Neural crest cell (in vitro differentiated cells): ENCODE results near the gene FHDC1. TPM values are rescaled to one million over a fixed set of nuclear protein-coding genes. Genes with fewer than 3 reads are reported as not detected.
"Not testable (repeated sequence)": the region's sequence is repeated elsewhere in the genome, so short reads cannot be mapped to it uniquely, and the experiment has no call there.

Experiments used
- DNase-seq: peaks from one replicate; pipeline ENCODE4 v3.0.0; 2021; ENCODE audit warnings: low read depth, mixed read lengths, low spot score
- H3K27ac Mint-ChIP-seq: one replicate; pipeline ENCODE4 v1.8.0; 2021; ENCODE audit warnings: mild to moderate bottlenecking, mixed read lengths; ENCODE audit not compliant: unreplicated experiment
- H3K27me3 Mint-ChIP-seq: 2 replicates; pipeline ENCODE4 v1.8.0; 2021; ENCODE audit warnings: low read depth, mild to moderate bottlenecking, mixed read lengths
- H3K36me3 Mint-ChIP-seq: 2 replicates; pipeline ENCODE4 v1.8.0; 2021; ENCODE audit warnings: low read depth, mild to moderate bottlenecking, mixed read lengths
- H3K4me1 Mint-ChIP-seq: 2 replicates; pipeline ENCODE4 v1.8.0; 2021; ENCODE audit warnings: mixed read lengths
- H3K4me3 Mint-ChIP-seq: one replicate; pipeline ENCODE4 v1.8.0; 2021; ENCODE audit warnings: mild to moderate bottlenecking, mixed read lengths
- H3K9me3 Mint-ChIP-seq: 2 replicates; pipeline ENCODE4 v1.8.0; 2021; ENCODE audit warnings: mixed read lengths
- CTCF ChIP-seq: fragments of 200-600 bp; sonication (generic); conservative IDR thresholded peaks from 2 replicates; pipeline ENCODE4 v1.5.0; 2021; ENCODE audit warnings: antibody characterized with exemption, mild to moderate bottlenecking
- total RNA-seq: library from RNA; stranded (reverse); gene quantifications from 2 replicates; pipeline ENCODE4 v1.2.1, GENCODE V29; 2021

The FHDC1 gene
- total RNA-seq, 1 donor from 2014 or later, result 52.0 TPM

DNA sequence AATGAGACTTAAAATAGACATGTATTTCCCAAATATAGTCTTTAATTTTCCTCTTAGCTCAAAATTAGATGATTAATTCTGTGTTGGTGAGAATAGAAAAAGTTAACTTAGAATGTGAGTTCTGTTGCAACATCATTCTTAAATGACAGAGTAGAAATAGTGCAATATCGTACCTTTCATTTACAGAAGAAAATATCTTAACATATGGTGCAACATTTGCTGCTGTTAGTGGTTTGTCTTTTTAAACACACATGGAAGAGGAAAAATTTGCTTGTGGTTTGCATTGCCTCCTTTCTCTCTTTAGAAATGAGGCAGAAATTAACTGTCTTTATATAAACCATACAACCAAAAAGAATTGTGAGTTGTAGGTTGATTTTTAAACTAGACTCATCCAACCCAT, 39.3 kb upstream of the FHDC1 start:
- H3K9me3 Mint-ChIP-seq, result no peaks in the 10 kb centered on the region
- no peak for DNase-seq
- no peak for TF ChIP-seq CTCF
- no peak overlapping the region for H3K27ac Mint-ChIP-seq
- H3K36me3 Mint-ChIP-seq, result peaks cover 18% of the 10 kb centered on the region
- no peaks in the 10 kb centered on the region for H3K27me3 Mint-ChIP-seq
- no peak overlapping the region for H3K4me3 Mint-ChIP-seq
- peaks cover 30% of the 10 kb centered on the region for H3K4me1 Mint-ChIP-seq

DNA sequence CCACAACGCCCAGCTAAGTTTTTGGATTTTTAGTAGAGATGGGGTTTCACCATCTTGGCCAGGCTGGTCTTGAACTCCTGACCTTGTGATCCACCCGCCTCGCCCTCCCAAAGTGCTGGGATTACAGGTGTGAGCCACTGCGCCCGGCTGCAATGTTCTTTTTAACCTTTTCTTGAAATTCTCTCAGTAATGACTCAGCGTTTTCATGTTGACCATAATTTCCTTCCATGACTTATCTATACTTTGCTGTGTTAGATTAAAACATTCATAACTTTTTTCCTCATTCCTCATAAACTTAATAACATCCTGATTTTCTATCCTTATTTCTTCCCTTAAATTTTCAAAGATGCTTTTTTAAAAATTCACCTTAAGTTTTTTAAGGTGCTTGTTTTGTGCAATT, 38.0 kb upstream of the FHDC1 start:
- Mint-ChIP-seq H3K4me1 (peaks cover 21% of the 10 kb centered on the region), H3K27ac (peak overlapping the region; percentile 63)
- not testable (repeated sequence) for H3K9me3 Mint-ChIP-seq, DNase-seq, H3K36me3 Mint-ChIP-seq, H3K27me3 Mint-ChIP-seq, H3K4me3 Mint-ChIP-seq

GRCh38 chr4:152898606-152899005, 37.5 kb upstream of the FHDC1 start:
- no peaks in the 10 kb centered on the region for H3K27me3 Mint-ChIP-seq
- H3K27ac Mint-ChIP-seq, result no peak overlapping the region
- H3K36me3 Mint-ChIP-seq, result peaks cover 9% of the 10 kb centered on the region

GRCh38 chr4:152900395-152900794, 35.7 kb upstream of the FHDC1 start:
- Mint-ChIP-seq H3K4me3 (no peak overlapping the region), H3K27me3 (no peaks in the 10 kb centered on the region), H3K27ac (peak overlapping the region; percentile 13), H3K4me1 (peaks cover 32% of the 10 kb centered on the region), H3K36me3 (peaks cover 10% of the 10 kb centered on the region), H3K9me3 (no peaks in the 10 kb centered on the region)
- no peak for DNase-seq
- TF ChIP-seq CTCF, result no peak

More at GRCh38 chr4:152898606-152899005, 37.5 kb upstream of the FHDC1 start:
- peaks cover 21% of the 10 kb centered on the region for H3K4me1 Mint-ChIP-seq
- no peaks in the 10 kb centered on the region for H3K9me3 Mint-ChIP-seq
- no peak overlapping the region for H3K4me3 Mint-ChIP-seq
- TF ChIP-seq CTCF, result no peak
- DNase-seq, result no peak

DNA sequence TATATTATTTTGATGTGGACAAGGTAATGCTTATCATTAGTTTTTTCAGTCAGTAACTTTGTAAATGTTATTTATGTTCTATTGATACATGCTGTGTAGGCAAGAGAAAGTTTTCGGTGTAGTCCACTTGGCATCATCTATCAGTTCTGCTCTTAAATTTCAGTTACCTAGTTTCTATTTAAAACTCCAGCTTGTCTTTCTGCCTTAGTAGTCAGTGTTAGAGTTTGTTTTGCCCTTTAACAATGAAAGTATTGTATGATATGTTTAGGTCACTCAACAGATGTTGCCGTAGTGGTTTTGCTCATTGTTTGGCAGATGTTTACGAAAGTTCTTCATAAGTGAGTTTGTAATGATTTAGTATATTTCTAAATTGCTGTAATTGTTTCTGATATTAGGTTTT, 34.9 kb upstream of the FHDC1 start:
- TF ChIP-seq CTCF, result no peak
- peak overlapping the region; percentile 56 for H3K4me3 Mint-ChIP-seq
- H3K27me3 Mint-ChIP-seq, result no peaks in the 10 kb centered on the region
- no peaks in the 10 kb centered on the region for H3K9me3 Mint-ChIP-seq
- no peak for DNase-seq
- peaks cover 34% of the 10 kb centered on the region for H3K4me1 Mint-ChIP-seq
- peaks cover 8% of the 10 kb centered on the region for H3K36me3 Mint-ChIP-seq
- H3K27ac Mint-ChIP-seq, result no peak overlapping the region

DNA sequence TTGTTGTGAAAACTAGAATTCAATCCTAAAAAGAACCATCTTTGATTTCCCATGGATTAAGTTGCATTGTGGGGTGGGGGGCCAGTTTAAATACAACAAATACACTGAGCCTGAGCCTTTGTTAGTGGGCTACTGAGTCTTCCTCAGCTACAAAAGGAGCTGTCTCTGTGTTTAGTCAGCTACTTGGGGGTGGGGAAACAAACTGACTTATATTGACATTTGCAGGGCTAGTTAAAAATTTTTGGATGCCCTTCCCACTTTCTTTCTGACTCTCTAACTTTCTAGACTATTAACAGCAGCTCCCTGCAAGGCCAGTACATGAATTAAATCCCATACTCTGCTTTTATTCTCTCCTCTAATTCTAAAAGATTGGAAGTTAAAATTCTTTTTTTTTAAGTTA, 32.5 kb upstream of the FHDC1 start:
- no peaks in the 10 kb centered on the region for H3K27me3 Mint-ChIP-seq
- DNase-seq, result no peak
- TF ChIP-seq CTCF, result no peak
- H3K9me3 Mint-ChIP-seq, result no peaks in the 10 kb centered on the region
- no peak overlapping the region for H3K4me3 Mint-ChIP-seq
- H3K36me3 Mint-ChIP-seq, result peaks cover 20% of the 10 kb centered on the region
- H3K4me1 Mint-ChIP-seq, result peaks cover 46% of the 10 kb centered on the region
- no peak overlapping the region for H3K27ac Mint-ChIP-seq
